Activated B cell treated with CpG ODN at 0.5 μM for 24 hours (primary cell): Measurements from ENCODE around the gene ITIH2. TPM values are rescaled to one million over a fixed set of nuclear protein-coding genes. Genes with fewer than 3 reads are reported as not detected.
"Not testable (repeated sequence)": the region's sequence is repeated elsewhere in the genome, so short reads cannot be mapped to it uniquely, and the experiment has no call there.

Experiments used
- ATAC-seq: fragments of 200-7000 bp; cut with Tn5 transposase; one replicate; pipeline ENCODE4 v1.10.0; 2021; ENCODE audit warnings: low read depth, mild to moderate bottlenecking, moderate library complexity
- CTCF ChIA-PET: fragments of 350-600 bp; sonication (Branson Sonifier 250); formaldehyde crosslinking; loops from one replicate; lab custom pipeline; 2021; ENCODE audit warnings: antibody characterized with exemption; lab: Charles Lee
- POLR2A ChIA-PET: fragments of 350-600 bp; sonication (Branson Sonifier 250); formaldehyde crosslinking; loops from one replicate; lab custom pipeline; 2021; ENCODE audit warnings: antibody characterized with exemption; lab: Charles Lee
- DNase-seq: peaks from one replicate; pipeline ENCODE4 v3.0.0; 2022
- H3K27ac Mint-ChIP-seq: one replicate; pipeline ENCODE4 v1.8.0; 2020; ENCODE audit warnings: mixed read lengths
- H3K27me3 Mint-ChIP-seq: one replicate; pipeline ENCODE4 v1.8.0; 2021; ENCODE audit warnings: mixed read lengths
- H3K36me3 Mint-ChIP-seq: one replicate; pipeline ENCODE4 v1.8.0; 2021; ENCODE audit warnings: low read depth, mixed read lengths
- H3K4me1 Mint-ChIP-seq: one replicate; pipeline ENCODE4 v1.8.0; 2021; ENCODE audit warnings: mixed read lengths
- H3K4me3 Mint-ChIP-seq: one replicate; pipeline ENCODE4 v1.8.0; 2020; ENCODE audit warnings: mild to moderate bottlenecking, mixed read lengths
- H3K9me3 Mint-ChIP-seq: one replicate; pipeline ENCODE4 v1.8.0; 2020; ENCODE audit warnings: mixed read lengths
- CTCF ChIP-seq: fragments of 200-600 bp; IDR thresholded peaks from one replicate; pipeline ENCODE4 v1.8.0; 2022; ENCODE audit warnings: antibody characterized with exemption, mild to moderate bottlenecking
- intact Hi-C: fragments of 100-400 bp; cut with micrococcal nuclease; formaldehyde crosslinking; loops from one replicate; pipeline ENCODE4 v1.15.1; 2024
- total RNA-seq: library from RNA; stranded (reverse); gene quantifications from 2 replicates; pipeline ENCODE4 v1.2.3, GENCODE V29; 2022

The ITIH2 gene
- total RNA-seq, 1 donor from 2014 or later: not detected

- no peak overlapping the region for H3K4me3 Mint-ChIP-seq
- DNase-seq: no peak
- H3K4me1 Mint-ChIP-seq: no peaks in the 10 kb centered on the region
- peaks cover 4% of the 10 kb centered on the region for H3K27me3 Mint-ChIP-seq
- ChIA-PET POLR2A (no interaction called here), CTCF (no interaction called here)
- H3K36me3 Mint-ChIP-seq: no peaks in the 10 kb centered on the region
- no peak for ATAC-seq
- H3K9me3 Mint-ChIP-seq: no peaks in the 10 kb centered on the region
- H3K27ac Mint-ChIP-seq: no peak overlapping the region
- no peak for TF ChIP-seq CTCF
- intact Hi-C loops: no loop called here
These were observed 31.7 kb downstream of the ITIH2 start for GRCh38 chr10:7734821-7735220.

- H3K9me3 Mint-ChIP-seq: no peaks in the 10 kb centered on the region
- ATAC-seq: no peak
- no peak for TF ChIP-seq CTCF
- DNase-seq: no peak
- intact Hi-C loops: no loop called here
- H3K36me3 Mint-ChIP-seq: peaks cover 2% of the 10 kb centered on the region
- ChIA-PET CTCF (no interaction called here), POLR2A (no interaction called here)
- H3K27me3 Mint-ChIP-seq: peaks cover 2% of the 10 kb centered on the region
- H3K4me3 Mint-ChIP-seq: no peak overlapping the region
- H3K27ac Mint-ChIP-seq: no peak overlapping the region
- H3K4me1 Mint-ChIP-seq: no peaks in the 10 kb centered on the region
These were observed 35.7 kb downstream of the ITIH2 start for GRCh38 chr10:7738536-7739407.

- TF ChIP-seq CTCF: no peak
- Mint-ChIP-seq H3K4me3 (no peak overlapping the region), H3K27me3 (no peaks in the 10 kb centered on the region), H3K27ac (no peak overlapping the region), H3K4me1 (no peaks in the 10 kb centered on the region), H3K36me3 (peaks cover 6% of the 10 kb centered on the region), H3K9me3 (no peaks in the 10 kb centered on the region)
- CTCF ChIA-PET: no interaction called here
- no peak for DNase-seq
- POLR2A ChIA-PET: no interaction called here
- ATAC-seq: no peak
- intact Hi-C loops: no loop called here
These were observed 41.2 kb downstream of the ITIH2 start for GRCh38 chr10:7744307-7744706.

- POLR2A ChIA-PET, intact Hi-C loops, H3K27ac Mint-ChIP-seq, H3K9me3 Mint-ChIP-seq, DNase-seq, CTCF ChIA-PET, H3K27me3 Mint-ChIP-seq, H3K4me3 Mint-ChIP-seq, H3K4me1 Mint-ChIP-seq, ATAC-seq: not testable (repeated sequence)
- peaks cover 29% of the 10 kb centered on the region for H3K36me3 Mint-ChIP-seq
These were observed 45.5 kb downstream of the ITIH2 start for GRCh38 chr10:7748637-7749036.

- H3K27me3 Mint-ChIP-seq: no peaks in the 10 kb centered on the region
- TF ChIP-seq CTCF: no peak
- POLR2A ChIA-PET: no interaction called here
- ATAC-seq: no peak
- DNase-seq: no peak
- intact Hi-C loops: no loop called here
- CTCF ChIA-PET: no interaction called here
- H3K27ac Mint-ChIP-seq: no peak overlapping the region
- peaks cover 40% of the 10 kb centered on the region for H3K36me3 Mint-ChIP-seq
- no peaks in the 10 kb centered on the region for H3K9me3 Mint-ChIP-seq
- H3K4me1 Mint-ChIP-seq: no peaks in the 10 kb centered on the region
- no peak overlapping the region for H3K4me3 Mint-ChIP-seq
These were observed 47.1 kb downstream of the ITIH2 start for GRCh38 chr10:7750222-7750621.
